PC-9 (cell line): Measurements from ENCODE around the gene REEP3. TPM values are rescaled to one million over a fixed set of nuclear protein-coding genes. Genes with fewer than 3 reads are reported as not detected.

Experiments used
- BruUV-seq: library from RNA; stranded (reverse); fragments of 400-500 nt; replicated peaks from 2 replicates; lab custom pipeline; 2021; lab: Mats Ljungman, UMichigan
- CTCF ChIA-PET: fragments of 300-600 bp; sonication (Branson Sonifier 250); formaldehyde crosslinking; loops from one replicate; lab custom pipeline; 2022; ENCODE audit warnings: antibody characterized with exemption; lab: Charles Lee
- POLR2A ChIA-PET: fragments of 300-600 bp; sonication (Branson Sonifier 250); formaldehyde crosslinking; loops from one replicate; lab custom pipeline; 2022; ENCODE audit warnings: antibody characterized with exemption; ENCODE audit not compliant: unreplicated experiment; lab: Charles Lee
- DNase-seq, 2 experiments: peaks; one replicate each; pipeline versions ENCODE4 v3.0.0 to v3.0.0-alpha.2; 2015 to 2022; ENCODE audit warnings: mixed read lengths in 1 of 2
- H2AFZ ChIP-seq: fragments of 200-600 bp; sonication (generic); 2 replicates; pipeline ENCODE4 v1.8.1; 2017; ENCODE audit warnings: antibody characterized with exemption
- H3F3A ChIP-seq: fragments of 200-600 bp; sonication (generic); 2 replicates; pipeline ENCODE4 v1.8.1; 2017; ENCODE audit warnings: antibody characterized with exemption, mild to moderate bottlenecking, low read depth; ENCODE audit not compliant: insufficient read depth
- H3K27ac ChIP-seq: fragments of 200-600 bp; sonication (generic); 2 replicates; pipeline ENCODE4 v1.6.1; 2016; ENCODE audit warnings: mixed run types
- H3K27me3 ChIP-seq: fragments of 200-600 bp; sonication (generic); 2 replicates; pipeline ENCODE4 v1.6.1; 2016; ENCODE audit warnings: low read depth, mixed run types; ENCODE audit not compliant: insufficient read depth
- H3K36me3 ChIP-seq: fragments of 200-600 bp; sonication (generic); 2 replicates; pipeline ENCODE4 v1.6.1; 2016; ENCODE audit warnings: low read depth, mixed run types
- H3K4me1 ChIP-seq: fragments of 200-600 bp; sonication (generic); replicated peaks from 2 replicates; pipeline ENCODE4 v1.6.1; 2016; ENCODE audit warnings: mixed run types; ENCODE audit not compliant: insufficient read depth
- H3K4me2 ChIP-seq: fragments of 200-600 bp; sonication (generic); 2 replicates; pipeline ENCODE4 v1.6.1; 2017; ENCODE audit warnings: mixed run types
- H3K4me3 ChIP-seq: fragments of 200-600 bp; sonication (generic); 2 replicates; pipeline ENCODE4 v1.6.1; 2016; ENCODE audit warnings: mixed run types
- H3K79me2 ChIP-seq: fragments of 200-600 bp; sonication (generic); 2 replicates; pipeline ENCODE4 v1.6.1; 2017; ENCODE audit warnings: low read depth, mixed run types
- H3K9me2 ChIP-seq: fragments of 200-600 bp; sonication (generic); 2 replicates; pipeline ENCODE4 v1.8.1; 2017; ENCODE audit warnings: mild to moderate bottlenecking; ENCODE audit not compliant: insufficient read depth
- H3K9me3 ChIP-seq: fragments of 200-600 bp; sonication (generic); 2 replicates; pipeline ENCODE4 v1.8.1; 2016; ENCODE audit warnings: low read depth; ENCODE audit not compliant: insufficient read depth
- H4K20me1 ChIP-seq: fragments of 200-600 bp; sonication (generic); 2 replicates; pipeline ENCODE4 v1.8.1; 2017; ENCODE audit not compliant: insufficient read depth
- EZH2 ChIP-seq: fragments of 200-600 bp; sonication (generic); IDR thresholded peaks from 2 replicates; pipeline ENCODE4 v1.8.0; 2017; ENCODE audit warnings: antibody characterized with exemption, low read depth
- intact Hi-C: fragments of 100-400 bp; cut with micrococcal nuclease; formaldehyde crosslinking; loops from one replicate; pipeline ENCODE4 v1.10.0; 2022; ENCODE audit not compliant: unreplicated experiment
- total RNA-seq: library from RNA; stranded (reverse); gene quantifications from 2 replicates; pipeline ENCODE4 v1.2.3, GENCODE V29; 2021
- TF ChIP-seq, protein P1 (sequence below): fragments of 200-600 bp; sonication (generic); conservative IDR thresholded peaks from 2 replicates; pipeline ENCODE4 v1.6.1; 2017; ENCODE audit warnings: mixed run types, antibody characterized with exemption, mild to moderate bottlenecking, moderate library complexity

REEP3 gene
- total RNA-seq, 1 experiment from 2014 or later = 56.4 TPM

DNA sequence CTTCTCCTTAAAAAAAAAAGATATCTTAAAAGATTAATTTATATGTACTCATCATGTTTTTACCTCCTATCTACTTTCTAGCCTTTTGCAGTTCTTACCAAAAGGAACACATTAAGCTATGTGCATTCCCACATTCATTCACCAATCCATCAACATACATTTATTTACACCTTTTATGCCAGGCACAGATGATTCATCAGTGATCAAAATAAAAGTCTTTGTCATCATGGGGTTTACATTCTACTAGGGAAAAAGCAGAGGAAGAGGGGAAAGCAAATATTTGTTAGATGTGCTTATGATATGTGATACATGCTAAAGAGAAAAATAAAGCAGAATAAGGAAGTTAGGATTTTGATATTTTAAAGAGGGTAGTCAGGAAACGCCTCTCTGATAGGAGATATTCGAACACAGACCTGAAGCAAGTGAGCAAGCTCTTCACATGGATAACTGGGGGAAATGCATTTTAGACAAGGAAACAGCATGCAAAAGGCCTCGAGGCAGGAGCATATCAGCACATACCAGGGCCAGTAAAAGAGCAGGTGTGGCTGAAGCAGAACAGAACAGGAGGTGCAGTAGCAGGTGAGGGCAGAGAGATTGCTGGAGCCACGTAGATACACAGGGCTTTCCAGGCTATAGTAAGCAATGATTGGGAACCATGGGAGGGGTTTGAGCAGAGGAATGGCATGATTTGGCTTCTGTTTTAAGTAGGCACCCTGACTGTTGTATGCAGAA is 67.4 kb downstream of the REEP3 start:
- Histone ChIP-seq H3K4me2 (no peak overlapping the region), H3F3A (0 out of 2 replicates have a peak, but pooled peaks cover 9% of the 10 kb centered on the region), H3K4me1 (peaks cover 14% of the 10 kb centered on the region), H3K79me2 (0 out of 2 replicates have a peak, but pooled peaks cover 8% of the 10 kb centered on the region), H2AFZ (no peak overlapping the region), H4K20me1 (no peaks in the 10 kb centered on the region; the same call in none of the 2 replicates), H3K36me3 (no peaks in the 10 kb centered on the region), H3K4me3 (no peak overlapping the region), H3K9me3 (no peaks in the 10 kb centered on the region), H3K9me2 (no peaks in the 10 kb centered on the region), H3K27ac (peak overlapping the region; percentile 27), H3K27me3 (no peaks in the 10 kb centered on the region)
- TF ChIP-seq, protein P1, sequence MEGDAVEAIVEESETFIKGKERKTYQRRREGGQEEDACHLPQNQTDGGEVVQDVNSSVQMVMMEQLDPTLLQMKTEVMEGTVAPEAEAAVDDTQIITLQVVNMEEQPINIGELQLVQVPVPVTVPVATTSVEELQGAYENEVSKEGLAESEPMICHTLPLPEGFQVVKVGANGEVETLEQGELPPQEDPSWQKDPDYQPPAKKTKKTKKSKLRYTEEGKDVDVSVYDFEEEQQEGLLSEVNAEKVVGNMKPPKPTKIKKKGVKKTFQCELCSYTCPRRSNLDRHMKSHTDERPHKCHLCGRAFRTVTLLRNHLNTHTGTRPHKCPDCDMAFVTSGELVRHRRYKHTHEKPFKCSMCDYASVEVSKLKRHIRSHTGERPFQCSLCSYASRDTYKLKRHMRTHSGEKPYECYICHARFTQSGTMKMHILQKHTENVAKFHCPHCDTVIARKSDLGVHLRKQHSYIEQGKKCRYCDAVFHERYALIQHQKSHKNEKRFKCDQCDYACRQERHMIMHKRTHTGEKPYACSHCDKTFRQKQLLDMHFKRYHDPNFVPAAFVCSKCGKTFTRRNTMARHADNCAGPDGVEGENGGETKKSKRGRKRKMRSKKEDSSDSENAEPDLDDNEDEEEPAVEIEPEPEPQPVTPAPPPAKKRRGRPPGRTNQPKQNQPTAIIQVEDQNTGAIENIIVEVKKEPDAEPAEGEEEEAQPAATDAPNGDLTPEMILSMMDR = no peak
- TF ChIP-seq EZH2 = no peak
- BruUV-seq = no TSS peak
- intact Hi-C loops = no loop called here
- ChIA-PET POLR2A (interaction anchor here (0.6 to 0.7 kb wide), 5 partner anchors 14 to 311 kb away, joined by 3 to 5 read pairs (median 3); no protein-coding TSS in a partner anchor), CTCF (no interaction called here)
- DNase-seq = peak; percentile 20 to 57

DNA sequence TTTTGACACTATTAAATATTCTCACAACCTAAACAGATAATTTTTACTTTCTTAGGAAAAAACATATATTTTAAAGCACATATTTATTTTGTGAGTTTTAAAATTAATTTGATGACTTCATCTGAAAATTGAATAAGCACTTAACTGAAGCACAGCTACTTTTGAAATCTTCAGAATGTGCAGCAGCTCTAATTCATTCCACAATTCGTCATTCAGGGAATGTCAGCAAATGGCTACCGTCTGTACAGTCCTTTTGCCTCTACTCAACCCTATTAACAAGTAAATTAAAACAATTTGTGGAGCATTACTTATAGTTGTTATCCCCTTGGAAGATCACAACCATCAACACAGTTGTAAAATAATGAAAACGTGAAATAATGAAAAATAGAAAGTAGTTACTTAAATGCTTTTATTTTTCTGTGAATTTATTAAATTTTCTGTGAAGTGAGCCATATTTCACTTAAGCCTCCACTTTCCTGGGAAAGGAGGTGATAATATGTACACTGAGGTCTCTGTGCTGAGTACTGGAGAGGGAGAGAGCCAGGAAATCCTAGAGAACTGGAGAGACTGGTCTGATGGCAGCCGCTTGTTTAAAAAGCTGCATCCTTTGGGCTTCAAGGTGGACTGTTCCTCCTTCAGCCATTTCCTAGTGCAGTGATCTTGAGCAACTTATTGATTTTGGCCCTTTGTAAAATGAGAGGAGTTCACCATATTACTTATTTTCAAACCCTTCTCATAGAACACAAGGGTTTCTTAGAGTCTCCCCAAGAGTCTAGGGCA is 70.6 kb downstream of the REEP3 start:
- Histone ChIP-seq H3K4me3 (no peak overlapping the region), H3K36me3 (no peaks in the 10 kb centered on the region), H3K79me2 (no peaks in the 10 kb centered on the region), H3K27me3 (no peaks in the 10 kb centered on the region), H3K4me1 (peaks cover 14% of the 10 kb centered on the region), H3F3A (0 out of 2 replicates have a peak, but pooled peaks cover 9% of the 10 kb centered on the region), H3K27ac (no peak overlapping the region), H3K4me2 (no peak overlapping the region), H4K20me1 (no peaks in the 10 kb centered on the region; the same call in none of the 2 replicates), H2AFZ (no peak overlapping the region), H3K9me2 (no peaks in the 10 kb centered on the region), H3K9me3 (no peaks in the 10 kb centered on the region)
- TF ChIP-seq, protein P1 = no peak
- no peak for TF ChIP-seq EZH2
- POLR2A ChIA-PET = no interaction called here
- intact Hi-C loops = no loop called here
- DNase-seq = no peak
- BruUV-seq = no TSS peak
- CTCF ChIA-PET = no interaction called here

DNA sequence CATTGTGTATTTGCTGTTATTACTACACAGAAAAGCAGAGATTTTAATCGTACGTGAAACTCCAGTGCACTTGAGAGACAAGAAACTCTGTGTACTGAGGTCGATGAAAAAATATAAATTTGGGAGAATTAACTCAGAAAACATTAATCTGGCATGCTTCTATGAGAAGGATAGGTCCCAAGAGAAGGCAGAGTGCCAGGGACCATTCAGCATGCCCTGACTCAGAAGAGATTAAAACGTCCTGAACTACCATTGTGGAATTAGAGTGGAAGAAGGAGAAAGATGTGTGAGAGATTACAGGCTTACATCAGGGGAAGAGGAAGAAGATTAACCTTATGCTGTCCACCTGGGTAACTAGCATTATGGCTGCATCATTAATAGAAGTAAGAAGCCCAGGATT is 72.4 kb downstream of the REEP3 start:
- Histone ChIP-seq H3K9me3 (no peaks in the 10 kb centered on the region), H3K27ac (no peak overlapping the region), H2AFZ (no peak overlapping the region), H3K36me3 (no peaks in the 10 kb centered on the region), H4K20me1 (no peaks in the 10 kb centered on the region; the same call in none of the 2 replicates), H3K4me2 (no peak overlapping the region), H3K4me1 (peaks cover 6% of the 10 kb centered on the region), H3K27me3 (no peaks in the 10 kb centered on the region), H3F3A (no peaks in the 10 kb centered on the region), H3K9me2 (no peaks in the 10 kb centered on the region), H3K79me2 (no peaks in the 10 kb centered on the region), H3K4me3 (no peak overlapping the region)
- no TSS peak for BruUV-seq
- CTCF ChIA-PET = no interaction called here
- POLR2A ChIA-PET = no interaction called here
- intact Hi-C loops = no loop called here
- DNase-seq = no peak
- TF ChIP-seq, protein P1 = no peak
- TF ChIP-seq EZH2 = no peak
